A673 (cell line): ENCODE measurements around the gene SLC10A3.

ENCODE experiments used
- CTCF ChIP-seq: fragments of 300-800, 200-600 bp; sonication (generic); conservative IDR thresholded peaks from 2 replicates; pipeline ENCODE4 v1.5.1; 2017; ENCODE audit warnings: low read depth, mild to moderate bottlenecking, antibody characterized with exemption, low read length, moderate library complexity, mixed read lengths
- EZH2 ChIP-seq: fragments of 200-600 bp; sonication (generic); IDR thresholded peaks from 2 replicates; pipeline ENCODE4 v1.6.1; 2017; ENCODE audit warnings: borderline replicate concordance, low read depth, mild to moderate bottlenecking, mixed read lengths, antibody characterized with exemption, low read length; ENCODE audit not compliant: poor library complexity, severe bottlenecking

- no peak for TF ChIP-seq EZH2
- TF ChIP-seq CTCF, result no peak
Observed at GRCh38 chrX:154472685-154473632, 17.5 kb downstream of the SLC10A3 start.
